HepG2 (cell line): ENCODE results near the gene MYL4. TPM values are rescaled to one million over a fixed set of nuclear protein-coding genes. Genes with fewer than 3 reads are reported as not detected.

Experiments used
- ATAC-seq: fragments of 200-7000 bp; cut with Tn5 transposase; 3 replicates; pipeline ENCODE4 v1.9.1; 2020; ENCODE audit warnings: mild to moderate bottlenecking, moderate library complexity
- BruUV-seq: library from RNA; stranded (reverse); fragments of 400-500 nt; replicated peaks from 2 replicates; lab custom pipeline; 2021; lab: Mats Ljungman, UMichigan
- CTCF ChIA-PET: fragments of 300-600 bp; formaldehyde crosslinking; extraction: SDS; loops from one replicate; lab custom pipeline; 2021; ENCODE audit warnings: low total read pairs, inconsistent platforms, low intra/inter-chr PET ratio; lab: Yijun Ruan, JAX
- POLR2A ChIA-PET: fragments of 350-600 bp; sonication (Branson Sonifier 250); formaldehyde crosslinking; loops from one replicate; lab custom pipeline; 2020; ENCODE audit warnings: antibody characterized with exemption, inconsistent platforms; lab: Yijun Ruan, JAX
- DNase-seq: peaks from one replicate; pipeline ENCODE4 v3.0.0-alpha.2; 2015; ENCODE audit warnings: low spot score
- FAIRE-seq: peaks from 3 replicates; lab custom pipeline; 2011; peaks lifted over from hg19 to GRCh38; lab: Jason Lieb, UNC
- H2AFZ ChIP-seq: one replicate; pipeline ENCODE4 v1.6.1; 2011; ENCODE audit warnings: low read length, inconsistent platforms
- H3K27ac ChIP-seq: fragments of 300-600 bp; 3 replicates; pipeline ENCODE4 v1.8.0; 2011; ENCODE audit warnings: mixed run types, mild to moderate bottlenecking, mixed read lengths, low read length, inconsistent platforms; ENCODE audit not compliant: insufficient read depth; ENCODE audit errors: extremely low read length
- H3K27me3 ChIP-seq, 2 experiments: fragments of 200-600 bp in 1 of 2; 2 replicates in 1 of 2; 3 replicates in 1 of 2; pipeline versions ENCODE4 v1.6.0 to v1.8.0; 2011; ENCODE audit warnings: low read length in 2 of 2, mild to moderate bottlenecking in 2 of 2, moderate library complexity in 2 of 2, inconsistent platforms in 1 of 2; ENCODE audit not compliant: insufficient read depth in 2 of 2, control insufficient read depth in 1 of 2
- H3K36me3 ChIP-seq, 2 experiments: fragments of 200-600 bp in 1 of 2; replicated peaks in 1 of 2; 2 replicates in 1 of 2; 3 replicates in 1 of 2; pipeline versions ENCODE4 v1.5.1 to v1.8.0; 2011; ENCODE audit warnings: low read length in 2 of 2, inconsistent platforms in 1 of 2; ENCODE audit not compliant: insufficient read depth in 2 of 2, control insufficient read depth in 1 of 2
- H3K4me1 ChIP-seq: 2 replicates; pipeline ENCODE4 v1.5.1; 2012; ENCODE audit warnings: low read length, inconsistent platforms; ENCODE audit not compliant: insufficient read depth
- H3K4me2 ChIP-seq: 2 replicates; pipeline ENCODE4 v1.6.0; 2011; ENCODE audit warnings: low read depth, low read length, inconsistent platforms
- H3K4me3 ChIP-seq, 3 experiments: fragments of 200-600 bp in 1 of 3; sonication (generic), shearing (Covaris generic) in 1 of 3; replicated peaks in 1 of 3; 2 replicates each; pipeline ENCODE4 v1.5.1; 2011 to 2016; ENCODE audit warnings: low read length in 3 of 3, inconsistent platforms in 2 of 3, low read depth in 2 of 3, mild to moderate bottlenecking in 2 of 3, control low read depth in 1 of 3, mixed read lengths in 1 of 3; ENCODE audit not compliant: insufficient read depth in 1 of 3
- H3K79me2 ChIP-seq: one replicate; pipeline ENCODE4 v1.6.1; 2011; ENCODE audit warnings: low read length, inconsistent platforms; ENCODE audit not compliant: insufficient read depth
- H3K9ac ChIP-seq: 2 replicates; pipeline ENCODE4 v1.6.0; 2011; ENCODE audit warnings: mild to moderate bottlenecking, low read depth, low read length, inconsistent platforms; ENCODE audit not compliant: insufficient read depth
- H3K9me3 ChIP-seq: 2 replicates; pipeline ENCODE4 v1.5.1; 2012; ENCODE audit warnings: mild to moderate bottlenecking, low read length
- H4K20me1 ChIP-seq: 2 replicates; pipeline ENCODE4 v1.6.0; 2011; ENCODE audit warnings: inconsistent platforms, mild to moderate bottlenecking, low read length, moderate library complexity; ENCODE audit not compliant: insufficient read depth
- DPF2 ChIP-seq: sonication (generic); formaldehyde crosslinking; IDR thresholded peaks from 2 replicates; pipeline ENCODE4 v1.4.0; 2020; ENCODE audit warnings: mild to moderate bottlenecking, low read depth, missing genetic modification reagents, borderline replicate concordance
- MEIS2 ChIP-seq: sonication (generic); formaldehyde crosslinking; IDR thresholded peaks from 2 replicates; pipeline ENCODE4 v1.9.0; 2021; ENCODE audit warnings: mild to moderate bottlenecking, missing genetic modification reagents
- SALL1 ChIP-seq: sonication (generic); formaldehyde crosslinking; IDR thresholded peaks from 2 replicates; pipeline ENCODE4 v1.8.0; 2022; ENCODE audit warnings: mild to moderate bottlenecking, missing genetic modification reagents
- SRF ChIP-seq: IDR thresholded peaks from 2 replicates; pipeline ENCODE4 v1.6.1; 2011; ENCODE audit warnings: mild to moderate bottlenecking, low read depth, low read length, moderate library complexity
- ZBTB8A ChIP-seq: sonication (generic); formaldehyde crosslinking; IDR thresholded peaks from 2 replicates; pipeline ENCODE4 v1.4.0; 2020; ENCODE audit warnings: mild to moderate bottlenecking, low read depth, missing genetic modification reagents, borderline replicate concordance
- ZNF234 ChIP-seq: sonication (generic); formaldehyde crosslinking; conservative IDR thresholded peaks from 2 replicates; pipeline ENCODE4 v1.5.1; 2020; ENCODE audit warnings: mild to moderate bottlenecking, missing genetic modification reagents
- ZNF430 ChIP-seq: sonication (generic); formaldehyde crosslinking; IDR thresholded peaks from 2 replicates; pipeline ENCODE4 v1.9.0; 2021; ENCODE audit warnings: mild to moderate bottlenecking, missing genetic modification reagents
- ZNF576 ChIP-seq: sonication (generic); formaldehyde crosslinking; IDR thresholded peaks from 2 replicates; pipeline ENCODE4 v1.4.0; 2020; ENCODE audit warnings: mild to moderate bottlenecking, missing genetic modification reagents
- ZNF800 ChIP-seq: sonication (generic); formaldehyde crosslinking; IDR thresholded peaks from 2 replicates; pipeline ENCODE4 v1.4.0; 2020; ENCODE audit warnings: missing genetic modification reagents
- WGBS: methylation state at CpG from one replicate; pipeline ENCODE4 v1.1.6; 2017; ENCODE audit warnings: low lambda C conversion rate; 5-methylcytosine and 5-hydroxymethylcytosine counted together
- in situ Hi-C: cut with HindIII; loops from 2 replicates; pipeline ENCODE4 v1.10.0; 2017; ENCODE audit warnings: low pct_unique_long_range_greater_than_20kb; ENCODE audit not compliant: extremely low pct_ligation_motif_present
- intact Hi-C: fragments of 100-400 bp; cut with micrococcal nuclease; formaldehyde crosslinking; loops from one replicate; pipeline ENCODE4 v1.10.0; 2022; ENCODE audit not compliant: unreplicated experiment
- polyA plus RNA-seq, 8 experiments: library from polyadenylated mRNA; depleted of rRNA in 3 of 8; stranded (reverse) in 7 of 8; unstranded in 1 of 8; fragments of >200 nt; fragmentation: Illumina TruSeq in 4 of 8; extraction: Trizol in 4 of 8; gene quantifications; 2 replicates each; pipeline versions ENCODE4 v1.2.1 to v1.2.3, GENCODE V29; 2011 to 2016; ENCODE audit warnings: low read depth in 4 of 8, missing spikeins in 1 of 8, mixed read lengths in 1 of 8; ENCODE audit not compliant: insufficient read depth in 1 of 8
- total RNA-seq, 5 experiments: library from RNA; depleted of rRNA; stranded (reverse); fragments of >200 nt; fragmentation: Illumina TruSeq; extraction: Trizol; gene quantifications; 2 replicates each; pipeline ENCODE4 v1.2.3, GENCODE V29; 2016; ENCODE audit warnings: low read depth in 1 of 5
- TF ChIP-seq, protein P1 (sequence below): sonication (generic); formaldehyde crosslinking; conservative IDR thresholded peaks from 2 replicates; pipeline ENCODE4 v1.8.0; 2022; ENCODE audit warnings: missing genetic modification reagents
- TF ChIP-seq, protein P2 (sequence below): sonication (generic); formaldehyde crosslinking; IDR thresholded peaks from 2 replicates; pipeline ENCODE4 v1.4.0; 2020; ENCODE audit warnings: missing genetic modification reagents
- TF ChIP-seq, protein P3 (sequence below): IDR thresholded peaks from 2 replicates; pipeline ENCODE4 v1.6.1; 2016; ENCODE audit warnings: mild to moderate bottlenecking

MYL4 gene
- total and polyA plus RNA-seq, 2 of the 13 experiments (the other 11 are each of a cell fraction or from before 2014, with no cell fraction given), result not detected

DNA sequence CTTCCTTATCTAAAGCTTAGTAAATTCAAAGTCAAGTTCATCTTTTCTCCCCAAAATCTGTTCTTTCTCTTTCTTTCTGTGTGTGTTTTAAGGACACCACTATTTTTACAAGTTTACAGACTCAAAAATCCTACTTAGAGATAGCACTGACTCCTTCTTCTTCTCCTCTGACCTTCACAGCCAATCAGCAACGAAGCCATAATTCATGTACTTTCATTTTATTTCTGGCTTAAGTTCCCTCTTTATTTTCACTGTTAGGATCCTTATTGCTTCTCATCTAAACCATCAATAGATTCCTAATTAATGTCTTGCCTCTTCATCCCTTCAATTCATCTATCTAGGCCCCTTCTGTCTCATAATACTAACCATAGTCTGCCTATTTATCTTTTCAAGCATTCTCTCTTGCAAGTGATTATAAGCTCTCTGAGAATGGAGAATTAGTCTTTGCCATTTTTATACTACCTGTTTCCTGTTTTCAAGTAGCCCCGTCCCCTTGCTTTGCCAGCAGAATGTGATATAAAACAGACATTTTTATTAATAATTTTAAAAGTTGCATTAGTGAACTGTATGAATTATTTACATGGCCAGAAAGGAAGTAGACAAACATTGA, 47.0 kb upstream of the MYL4 start:
- no peak for TF ChIP-seq DPF2 (CRISPR knock-in tag)
- TF ChIP-seq, protein P1, sequence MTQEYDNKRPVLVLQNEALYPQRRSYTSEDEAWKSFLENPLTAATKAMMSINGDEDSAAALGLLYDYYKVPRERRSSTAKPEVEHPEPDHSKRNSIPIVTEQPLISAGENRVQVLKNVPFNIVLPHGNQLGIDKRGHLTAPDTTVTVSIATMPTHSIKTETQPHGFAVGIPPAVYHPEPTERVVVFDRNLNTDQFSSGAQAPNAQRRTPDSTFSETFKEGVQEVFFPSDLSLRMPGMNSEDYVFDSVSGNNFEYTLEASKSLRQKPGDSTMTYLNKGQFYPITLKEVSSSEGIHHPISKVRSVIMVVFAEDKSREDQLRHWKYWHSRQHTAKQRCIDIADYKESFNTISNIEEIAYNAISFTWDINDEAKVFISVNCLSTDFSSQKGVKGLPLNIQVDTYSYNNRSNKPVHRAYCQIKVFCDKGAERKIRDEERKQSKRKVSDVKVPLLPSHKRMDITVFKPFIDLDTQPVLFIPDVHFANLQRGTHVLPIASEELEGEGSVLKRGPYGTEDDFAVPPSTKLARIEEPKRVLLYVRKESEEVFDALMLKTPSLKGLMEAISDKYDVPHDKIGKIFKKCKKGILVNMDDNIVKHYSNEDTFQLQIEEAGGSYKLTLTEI (CRISPR knock-in tag), result no peak
- ChIA-PET CTCF (no interaction called here), POLR2A (no interaction called here)
- ATAC-seq (no peak), DNase-seq (no peak), FAIRE-seq (no peak)
- H2AFZ ChIP-seq, result no peak overlapping the region
- no peak overlapping the region for H3K4me3 ChIP-seq
- intact Hi-C loops (no loop called here), in situ Hi-C loops (no loop called here)
- no peaks in the 10 kb centered on the region for H3K4me1 ChIP-seq
- no peak overlapping the region for H3K27ac ChIP-seq
- H3K9ac ChIP-seq, result no peak overlapping the region
- BruUV-seq, result TSS peak; percentile 18
- no peaks in the 10 kb centered on the region for H3K9me3 ChIP-seq
- no peaks in the 10 kb centered on the region for H3K79me2 ChIP-seq
- 97% methylated on average over 2 of the region's 2 CpGs for WGBS
- no peaks in the 10 kb centered on the region for H4K20me1 ChIP-seq
- H3K27me3 ChIP-seq, result no peaks in the 10 kb centered on the region
- H3K36me3 ChIP-seq, result peaks cover 20 to 71% of the 10 kb centered on the region in 2 experiments
- no peak overlapping the region for H3K4me2 ChIP-seq

GRCh38 chr17:47164263-47164662, 44.9 kb upstream of the MYL4 start:
- Histone ChIP-seq H3K79me2 (no peaks in the 10 kb centered on the region), H3K4me3 (no peak overlapping the region), H3K9me3 (no peaks in the 10 kb centered on the region), H3K36me3 (peaks cover 26 to 71% of the 10 kb centered on the region in 2 experiments), H3K4me2 (no peak overlapping the region), H2AFZ (no peak overlapping the region), H3K4me1 (no peaks in the 10 kb centered on the region), H3K27me3 (no peaks in the 10 kb centered on the region), H3K27ac (no peak overlapping the region), H3K9ac (no peak overlapping the region), H4K20me1 (no peaks in the 10 kb centered on the region)
- 100% methylated on average over 5 of the region's 5 CpGs for WGBS
- intact Hi-C loops, result no loop called here
- in situ Hi-C loops, result no loop called here
- POLR2A ChIA-PET, result no interaction called here
- FAIRE-seq, result no peak
- DNase-seq, result no peak
- CTCF ChIA-PET, result no interaction called here
- ATAC-seq, result no peak
- BruUV-seq, result no TSS peak
- TF ChIP-seq, protein P2, sequence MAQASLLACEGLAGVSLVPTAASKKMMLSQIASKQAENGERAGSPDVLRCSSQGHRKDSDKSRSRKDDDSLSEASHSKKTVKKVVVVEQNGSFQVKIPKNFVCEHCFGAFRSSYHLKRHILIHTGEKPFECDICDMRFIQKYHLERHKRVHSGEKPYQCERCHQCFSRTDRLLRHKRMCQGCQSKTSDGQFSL (CRISPR knock-in tag), result no peak
- TF ChIP-seq ZNF576 (CRISPR knock-in tag) (no peak), ZNF430 (CRISPR knock-in tag) (no peak), SRF (no peak), ZNF800 (CRISPR knock-in tag) (no peak), ZNF234 (CRISPR knock-in tag) (no peak), MEIS2 (CRISPR knock-in tag) (no peak), SALL1 (CRISPR knock-in tag) (no peak), ZBTB8A (no peak)
- TF ChIP-seq, protein P3, sequence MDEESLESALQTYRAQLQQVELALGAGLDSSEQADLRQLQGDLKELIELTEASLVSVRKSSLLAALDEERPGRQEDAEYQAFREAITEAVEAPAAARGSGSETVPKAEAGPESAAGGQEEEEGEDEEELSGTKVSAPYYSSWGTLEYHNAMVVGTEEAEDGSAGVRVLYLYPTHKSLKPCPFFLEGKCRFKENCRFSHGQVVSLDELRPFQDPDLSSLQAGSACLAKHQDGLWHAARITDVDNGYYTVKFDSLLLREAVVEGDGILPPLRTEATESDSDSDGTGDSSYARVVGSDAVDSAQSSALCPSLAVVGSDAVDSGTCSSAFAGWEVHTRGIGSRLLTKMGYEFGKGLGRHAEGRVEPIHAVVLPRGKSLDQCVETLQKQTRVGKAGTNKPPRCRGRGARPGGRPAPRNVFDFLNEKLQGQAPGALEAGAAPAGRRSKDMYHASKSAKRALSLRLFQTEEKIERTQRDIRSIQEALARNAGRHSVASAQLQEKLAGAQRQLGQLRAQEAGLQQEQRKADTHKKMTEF, result no peak
